ENCODE measurements around the gene CLMN. TPM values are rescaled to one million over a fixed set of nuclear protein-coding genes. Genes with fewer than 3 reads are reported as not detected.

Gene CLMN
- total RNA-seq, 3 donors from 2014 or later (not counting 1 experiment from before 2014, with no cell fraction given): 0.80 to 2.0 (median 1.8) TPM

DNA sequence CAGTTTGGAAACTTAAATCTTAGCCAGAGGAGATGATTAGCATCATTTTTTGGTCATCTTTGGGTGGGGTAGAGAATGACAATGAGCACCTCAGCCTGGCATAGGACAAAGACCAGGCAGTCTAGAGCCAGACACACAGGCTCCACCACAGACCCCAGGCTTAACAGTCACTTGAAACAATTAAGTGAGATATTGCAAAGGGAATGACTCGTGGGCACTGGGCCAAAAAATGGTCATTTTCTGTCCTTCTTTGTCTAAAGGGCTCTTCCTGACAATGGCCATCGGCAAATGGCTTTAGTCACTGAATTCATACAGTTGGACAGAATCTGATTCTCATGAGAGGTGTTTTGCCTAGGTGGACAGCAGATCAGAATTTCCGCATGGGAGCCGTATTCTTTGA is 84.4 kb downstream of the CLMN start:
- peaks cover 0 to 5% of the 10 kb centered on the region in 2 donors for H3K27me3 Mint-ChIP-seq (ENCODE audit: low read depth in 2 of 2)
- no peaks in the 10 kb centered on the region for H3K9me3 Mint-ChIP-seq
- DNase-seq: no peak
- ATAC-seq: no peak
- H3K27ac Mint-ChIP-seq: no peak overlapping the region
- H3K4me1 Mint-ChIP-seq: no peaks in the 10 kb centered on the region
- TF ChIP-seq, protein P1, sequence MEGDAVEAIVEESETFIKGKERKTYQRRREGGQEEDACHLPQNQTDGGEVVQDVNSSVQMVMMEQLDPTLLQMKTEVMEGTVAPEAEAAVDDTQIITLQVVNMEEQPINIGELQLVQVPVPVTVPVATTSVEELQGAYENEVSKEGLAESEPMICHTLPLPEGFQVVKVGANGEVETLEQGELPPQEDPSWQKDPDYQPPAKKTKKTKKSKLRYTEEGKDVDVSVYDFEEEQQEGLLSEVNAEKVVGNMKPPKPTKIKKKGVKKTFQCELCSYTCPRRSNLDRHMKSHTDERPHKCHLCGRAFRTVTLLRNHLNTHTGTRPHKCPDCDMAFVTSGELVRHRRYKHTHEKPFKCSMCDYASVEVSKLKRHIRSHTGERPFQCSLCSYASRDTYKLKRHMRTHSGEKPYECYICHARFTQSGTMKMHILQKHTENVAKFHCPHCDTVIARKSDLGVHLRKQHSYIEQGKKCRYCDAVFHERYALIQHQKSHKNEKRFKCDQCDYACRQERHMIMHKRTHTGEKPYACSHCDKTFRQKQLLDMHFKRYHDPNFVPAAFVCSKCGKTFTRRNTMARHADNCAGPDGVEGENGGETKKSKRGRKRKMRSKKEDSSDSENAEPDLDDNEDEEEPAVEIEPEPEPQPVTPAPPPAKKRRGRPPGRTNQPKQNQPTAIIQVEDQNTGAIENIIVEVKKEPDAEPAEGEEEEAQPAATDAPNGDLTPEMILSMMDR (IDR thresholded peaks at IDR 0.05): no peak
- H3K27ac ChIP-seq (ENCODE audit: low read length): no peak overlapping the region
- H3K36me3 ChIP-seq (ENCODE audit: control insufficient read depth, insufficient read depth, low read length): no peaks in the 10 kb centered on the region
- intact Hi-C loops (cut with micrococcal nuclease): no loop called here
- H3K4me1 ChIP-seq (ENCODE audit: control insufficient read depth, insufficient read depth, low read length): no peaks in the 10 kb centered on the region
- no peaks in the 10 kb centered on the region for H3K27me3 ChIP-seq (ENCODE audit: control insufficient read depth, insufficient read depth, low read length)
- H3K36me3 Mint-ChIP-seq: no peaks in the 10 kb centered on the region
- H3K9me3 ChIP-seq (ENCODE audit: control insufficient read depth, insufficient read depth, low read length): no peaks in the 10 kb centered on the region
- WGBS (ENCODE audit: insufficient coverage): 91% methylated on average over 4 of the region's 4 CpGs
- no peak overlapping the region for H3K4me3 Mint-ChIP-seq
- H3K4me3 ChIP-seq (ENCODE audit: low read length): no peak overlapping the region

DNA sequence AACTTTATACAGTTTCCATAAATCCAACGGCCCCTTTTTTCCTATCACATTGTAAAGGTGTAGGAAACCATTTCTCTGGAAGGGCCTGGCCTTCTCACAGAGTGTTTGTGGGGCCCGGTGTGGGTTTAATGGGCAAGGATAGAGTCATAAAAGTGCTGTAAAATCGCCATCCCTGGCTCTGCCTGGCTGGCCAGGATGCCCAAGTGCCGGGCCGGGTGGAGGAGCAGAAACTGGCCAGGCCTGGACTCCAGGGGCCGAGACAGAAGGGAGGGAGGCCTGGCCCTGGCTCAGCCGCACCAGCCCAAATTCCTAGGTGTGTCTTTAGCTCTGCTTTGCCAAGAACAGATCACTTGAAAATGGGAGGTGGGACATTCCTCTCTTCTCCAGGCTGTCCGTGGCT is 85.3 kb downstream of the CLMN start:
- H3K36me3 Mint-ChIP-seq: no peaks in the 10 kb centered on the region
- TF ChIP-seq, protein P1 (IDR thresholded peaks at IDR 0.05): no peak
- H3K27me3 Mint-ChIP-seq (ENCODE audit: low read depth in 2 of 2): no peaks in the 10 kb centered on the region
- H3K4me1 Mint-ChIP-seq: no peaks in the 10 kb centered on the region
- H3K4me3 ChIP-seq (ENCODE audit: low read length): no peak overlapping the region
- no peaks in the 10 kb centered on the region for H3K27me3 ChIP-seq (ENCODE audit: control insufficient read depth, insufficient read depth, low read length)
- intact Hi-C loops (cut with micrococcal nuclease): no loop called here
- H3K9me3 Mint-ChIP-seq: no peaks in the 10 kb centered on the region
- H3K4me1 ChIP-seq (ENCODE audit: control insufficient read depth, insufficient read depth, low read length): no peaks in the 10 kb centered on the region
- no peak for ATAC-seq
- H3K4me3 Mint-ChIP-seq: no peak overlapping the region
- no peak overlapping the region for H3K27ac ChIP-seq (ENCODE audit: low read length)
- H3K36me3 ChIP-seq (ENCODE audit: control insufficient read depth, insufficient read depth, low read length): no peaks in the 10 kb centered on the region
- WGBS (ENCODE audit: insufficient coverage): 87% methylated on average over 7 of the region's 8 CpGs
- no peak overlapping the region for H3K27ac Mint-ChIP-seq
- H3K9me3 ChIP-seq (ENCODE audit: control insufficient read depth, insufficient read depth, low read length): no peaks in the 10 kb centered on the region
- no peak for DNase-seq

DNA sequence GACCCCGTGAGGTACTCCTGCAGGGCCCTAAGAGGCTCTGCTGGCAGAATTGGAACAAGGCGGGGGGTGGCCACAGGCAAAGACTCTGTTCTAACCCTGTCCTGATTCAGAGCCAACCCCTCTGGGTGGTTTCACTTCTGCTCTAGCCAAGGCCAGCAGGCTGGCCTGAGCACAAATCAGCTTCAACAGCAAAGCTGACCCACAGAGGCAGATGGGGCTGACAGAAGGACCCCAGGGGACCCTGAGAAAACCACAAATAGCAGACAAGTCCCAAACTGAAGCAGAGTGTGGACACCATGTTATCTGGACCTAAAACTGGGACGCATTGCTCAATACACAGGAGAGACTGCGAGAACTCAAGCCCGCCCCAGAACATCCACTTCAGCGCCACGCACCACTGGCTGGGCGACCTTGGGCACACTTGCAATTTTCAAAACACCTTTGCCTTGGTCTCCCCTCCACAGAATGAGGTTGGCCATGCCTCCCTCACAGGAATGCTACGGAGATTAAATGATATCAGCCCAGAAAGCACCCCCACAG is 85.9 kb downstream of the CLMN start:
- Mint-ChIP-seq H3K4me3 (no peak overlapping the region), H3K36me3 (no peaks in the 10 kb centered on the region), H3K9me3 (no peaks in the 10 kb centered on the region), H3K4me1 (no peaks in the 10 kb centered on the region), H3K27ac (no peak overlapping the region), H3K27me3 (ENCODE audit: low read depth in 2 of 2) (no peaks in the 10 kb centered on the region)
- WGBS (ENCODE audit: insufficient coverage): 74% methylated on average over 9 of the region's 9 CpGs
- H3K36me3 ChIP-seq (ENCODE audit: control insufficient read depth, insufficient read depth, low read length): no peaks in the 10 kb centered on the region
- H3K4me1 ChIP-seq (ENCODE audit: control insufficient read depth, insufficient read depth, low read length): no peaks in the 10 kb centered on the region
- no peak overlapping the region for H3K27ac ChIP-seq (ENCODE audit: low read length)
- TF ChIP-seq, protein P1 (IDR thresholded peaks at IDR 0.05): no peak
- no peak for ATAC-seq
- H3K27me3 ChIP-seq (ENCODE audit: control insufficient read depth, insufficient read depth, low read length): no peaks in the 10 kb centered on the region
- no peak for DNase-seq
- intact Hi-C loops (cut with micrococcal nuclease): no loop called here
- H3K4me3 ChIP-seq (ENCODE audit: low read length): no peak overlapping the region
- H3K9me3 ChIP-seq (ENCODE audit: control insufficient read depth, insufficient read depth, low read length): no peaks in the 10 kb centered on the region

DNA sequence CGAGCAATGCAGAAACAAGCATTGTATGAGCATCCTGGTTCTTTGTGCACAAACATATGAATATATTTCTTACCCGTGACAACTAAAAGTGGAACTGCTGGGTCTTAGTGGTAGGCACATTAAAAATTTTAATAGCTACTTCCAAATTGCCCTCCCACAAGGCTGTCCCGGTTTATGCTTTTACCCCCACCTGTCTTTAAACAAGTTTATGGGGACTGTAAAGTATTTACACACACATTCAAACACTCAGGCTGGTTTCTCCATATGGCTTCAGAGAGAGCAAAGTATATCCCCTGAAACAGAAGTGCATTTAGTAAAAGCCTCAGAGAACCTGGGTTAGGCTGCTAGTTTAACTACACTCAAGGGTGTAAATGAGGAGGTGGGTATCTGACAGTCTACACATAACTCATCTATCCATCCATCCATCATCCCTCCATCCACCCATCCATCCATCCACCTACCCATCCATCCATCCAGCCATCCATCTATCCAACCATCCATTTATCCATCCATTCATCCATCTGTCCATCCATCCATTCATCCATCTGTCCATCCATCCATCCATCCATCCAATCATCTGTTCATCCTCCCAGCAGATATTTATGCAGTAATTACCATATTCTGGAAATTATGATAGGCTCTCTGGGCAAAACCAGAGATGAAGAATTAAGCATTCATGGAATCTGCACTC is 86.7 kb downstream of the CLMN start:
- intact Hi-C loops (cut with micrococcal nuclease): no loop called here
- Mint-ChIP-seq H3K4me3 (no peak overlapping the region), H3K4me1 (no peaks in the 10 kb centered on the region), H3K27me3 (ENCODE audit: low read depth in 2 of 2) (no peaks in the 10 kb centered on the region), H3K36me3 (no peaks in the 10 kb centered on the region), H3K9me3 (no peaks in the 10 kb centered on the region), H3K27ac (no peak overlapping the region)
- TF ChIP-seq, protein P1 (IDR thresholded peaks at IDR 0.05): no peak
- no peak for ATAC-seq
- WGBS (ENCODE audit: insufficient coverage): 85% methylated on average over 2 of the region's 3 CpGs
- Histone ChIP-seq H3K27me3 (ENCODE audit: control insufficient read depth, insufficient read depth, low read length) (no peaks in the 10 kb centered on the region), H3K4me1 (ENCODE audit: control insufficient read depth, insufficient read depth, low read length) (no peaks in the 10 kb centered on the region), H3K36me3 (ENCODE audit: control insufficient read depth, insufficient read depth, low read length) (no peaks in the 10 kb centered on the region), H3K27ac (ENCODE audit: low read length) (no peak overlapping the region), H3K9me3 (ENCODE audit: control insufficient read depth, insufficient read depth, low read length) (no peaks in the 10 kb centered on the region), H3K4me3 (ENCODE audit: low read length) (no peak overlapping the region)
- no peak for DNase-seq

Data from natural killer cell (primary cell).